Stimulated activated CD4-positive, alpha-beta T cell treated with anti-CD3 and anti-CD28 coated beads, Interleukin-15, amount 100 ng/mL, for 1 hour (primary cell): ENCODE measurements around the gene STK32B.
"Not testable (repeated sequence)": the region's sequence is repeated elsewhere in the genome, so short reads cannot be mapped to it uniquely, and the experiment has no call there.

Source experiments
- DNase-seq, 2 donors: peaks; one replicate each; pipeline ENCODE4 v3.0.0-alpha.2; 2020; ENCODE audit warnings: low read depth in 1 of 2, low spot score in 1 of 2

STK32B gene

DNA sequence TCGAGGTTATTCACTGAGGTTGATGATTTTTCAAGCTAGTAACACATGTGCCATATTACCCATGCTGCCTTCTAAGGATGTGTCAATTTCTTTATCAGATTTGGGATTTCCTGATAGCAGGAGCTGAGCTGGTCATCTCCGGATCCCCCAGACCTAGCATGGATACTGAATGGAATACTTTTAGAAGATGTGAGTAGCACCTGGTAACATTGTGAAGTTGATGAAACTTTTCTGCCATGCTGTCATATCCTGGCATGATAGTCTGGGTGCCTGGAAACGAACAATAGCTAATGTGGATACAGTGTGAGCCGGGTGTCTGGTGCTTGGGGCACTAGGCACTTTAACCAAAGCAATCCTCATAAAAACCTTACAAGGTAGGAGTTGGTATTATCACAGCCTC lies 21.1 kb upstream of the STK32B start:
- DNase-seq, result no peak

DNA sequence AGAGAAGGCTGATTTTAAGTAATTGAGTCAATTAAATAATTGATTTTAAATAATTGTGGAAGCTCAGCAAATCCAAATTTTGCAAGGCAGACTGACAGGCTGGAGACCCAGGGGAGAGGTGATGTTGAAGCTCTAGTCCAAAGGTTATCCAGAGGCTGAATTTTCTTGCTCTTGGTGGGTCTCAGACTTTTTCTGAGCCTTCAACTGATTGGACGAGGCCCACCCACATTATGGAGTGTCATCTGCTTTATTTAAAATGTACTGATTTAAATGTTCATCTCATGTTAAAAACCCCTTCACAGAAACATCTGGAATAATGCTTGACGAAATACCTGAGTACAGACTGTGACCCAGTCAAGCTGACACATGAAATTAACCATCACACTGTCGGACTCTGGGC lies 20.4 kb upstream of the STK32B start:
- no peak for DNase-seq

DNA sequence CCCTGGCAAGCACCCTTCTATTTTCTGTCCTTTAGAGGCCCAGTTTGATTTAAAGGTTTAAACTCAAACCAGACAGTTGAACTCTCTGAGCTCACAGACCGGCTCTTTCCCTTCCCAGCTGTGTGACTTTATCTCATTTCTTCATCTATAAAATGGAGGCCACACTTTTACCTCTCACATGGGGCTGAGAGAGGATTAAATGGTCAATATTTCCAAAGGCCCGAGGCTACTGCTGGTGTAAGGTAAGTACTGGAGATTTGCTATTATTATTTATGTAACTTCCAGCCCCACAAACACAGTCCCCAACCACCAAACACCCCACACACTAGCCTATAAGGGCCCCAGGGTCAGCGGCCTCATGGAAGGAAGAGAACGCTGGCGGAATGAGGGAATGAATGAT lies 18.5 kb upstream of the STK32B start:
- no peak for DNase-seq

DNA sequence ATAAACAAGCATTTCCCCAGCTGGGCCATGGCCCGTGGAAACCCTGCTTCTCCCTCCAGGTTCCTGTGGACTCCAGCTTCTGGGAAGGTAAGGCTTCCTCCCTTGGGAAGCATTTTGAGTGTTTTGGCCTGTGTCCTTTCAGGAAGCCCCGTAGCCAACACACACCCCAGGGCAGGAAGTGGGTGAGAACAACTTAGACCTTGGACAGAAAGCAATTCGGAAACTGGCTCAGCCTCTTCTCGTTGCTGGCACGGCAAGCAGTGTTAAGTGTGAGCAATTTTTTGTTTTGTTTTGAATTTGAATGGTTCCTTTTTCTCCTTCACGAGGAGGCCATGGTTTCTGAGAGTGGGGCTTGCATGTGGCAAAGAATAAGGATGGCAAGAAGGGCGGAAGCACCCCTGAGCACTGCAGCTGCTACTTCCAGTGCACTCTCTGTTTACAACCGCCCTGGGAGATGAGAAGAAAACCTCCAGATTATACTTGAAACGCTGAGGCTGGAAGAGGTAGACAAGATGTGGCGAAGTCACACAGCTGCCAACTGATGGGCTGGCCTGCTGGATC lies 17.9 kb upstream of the STK32B start:
- no peak for DNase-seq

DNA sequence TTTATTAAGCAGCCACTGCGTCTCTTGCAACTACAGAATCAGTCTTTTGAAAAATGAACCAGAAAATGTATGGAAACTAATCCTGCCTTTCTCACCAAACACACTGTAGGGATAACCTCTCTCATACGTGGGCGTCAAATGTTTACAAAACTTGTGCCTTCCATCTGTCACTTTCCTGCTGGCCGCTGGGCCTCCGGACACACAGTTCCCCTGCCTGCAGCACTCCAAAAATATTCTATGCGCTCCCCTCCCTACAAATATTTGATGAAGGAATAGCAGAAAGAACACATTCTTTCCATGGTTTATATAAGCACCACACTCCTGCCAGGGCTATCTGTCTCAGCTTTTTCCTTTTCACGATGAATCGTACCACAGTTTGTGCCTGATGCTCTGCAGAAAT lies 17.1 kb upstream of the STK32B start:
- no peak for DNase-seq

DNA sequence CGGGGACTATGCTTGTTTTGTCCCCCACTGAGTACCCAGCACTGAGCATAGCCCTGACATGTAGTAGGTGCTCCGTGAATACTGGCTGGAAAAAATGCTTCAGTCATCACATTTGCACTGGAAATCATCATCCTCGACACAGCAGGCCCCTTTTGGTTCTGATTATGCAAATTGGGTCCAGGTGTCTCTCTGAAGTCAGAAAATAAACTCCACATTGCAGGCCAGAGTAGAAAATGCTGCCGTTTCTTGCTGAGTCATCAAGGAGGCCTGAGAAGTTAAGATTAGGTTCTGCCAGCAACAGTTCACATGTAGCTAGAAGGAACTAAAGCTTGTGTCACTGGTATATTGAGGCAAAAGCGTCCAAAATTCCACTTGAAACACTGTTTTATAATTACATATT lies 15.0 kb upstream of the STK32B start:
- DNase-seq, result no peak

DNA sequence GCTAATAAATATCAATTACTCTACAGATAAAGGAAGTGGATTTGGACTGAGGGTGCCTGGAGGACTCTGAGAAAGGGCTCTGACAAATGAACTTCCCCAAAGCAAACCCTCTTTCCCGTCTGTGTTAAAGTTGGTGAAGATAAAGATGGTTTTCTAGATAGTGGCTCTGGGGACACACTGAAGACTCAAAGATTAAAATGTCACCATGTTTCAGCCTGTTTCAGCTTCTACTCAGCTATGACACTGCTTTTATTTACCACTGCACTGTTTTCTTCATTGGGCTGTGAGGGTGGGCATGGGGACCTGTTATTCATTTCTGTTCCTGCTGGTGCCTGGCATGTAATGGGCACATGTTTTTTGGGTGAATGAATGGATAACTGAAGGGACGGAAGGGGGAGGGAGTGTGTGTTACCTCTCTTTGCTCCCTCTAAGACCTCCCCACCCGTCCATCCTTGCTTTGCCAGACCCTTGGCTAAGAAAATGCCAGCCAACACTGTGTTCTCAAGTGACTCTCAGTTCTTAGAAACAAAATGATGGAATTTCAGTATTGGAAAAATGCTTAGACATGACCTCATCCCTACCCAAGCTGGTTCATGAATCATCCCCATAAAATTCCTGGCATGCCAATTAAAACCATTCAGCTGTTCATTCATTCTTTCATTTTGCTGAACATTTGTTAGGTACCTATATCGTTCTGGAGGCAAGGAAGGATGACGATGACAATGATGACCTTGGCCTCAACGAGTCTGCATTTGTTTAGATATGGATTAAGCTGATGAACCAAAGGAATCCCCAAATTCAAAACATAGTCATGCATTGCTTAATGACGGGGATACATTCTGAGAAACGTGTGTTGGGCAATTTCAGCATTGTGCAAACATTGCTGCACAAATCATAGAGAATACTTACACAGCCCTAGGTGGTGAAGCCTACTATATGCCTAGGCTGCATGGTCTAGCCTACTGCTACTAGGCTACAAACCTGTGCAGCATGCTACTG lies 13.4 kb upstream of the STK32B start:
- no peak for DNase-seq

DNA sequence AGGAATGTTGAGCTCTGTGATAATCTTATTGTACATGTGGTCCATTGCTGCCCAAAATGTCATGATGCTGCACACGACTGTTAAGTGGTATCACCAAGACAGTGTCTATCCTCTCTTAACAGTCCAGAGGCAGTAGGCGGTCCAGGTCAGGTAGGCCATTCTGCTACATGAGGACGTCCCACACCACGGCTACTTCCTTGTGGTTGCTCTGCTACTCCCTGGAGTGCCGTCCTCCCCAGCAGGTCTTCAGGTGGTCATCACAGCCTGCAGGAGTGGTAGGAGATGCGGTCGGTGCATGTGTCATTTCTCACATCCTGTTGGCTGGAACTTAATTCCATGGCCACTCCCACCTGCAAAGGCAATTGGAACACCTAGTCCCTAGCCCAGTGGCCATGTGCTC lies 11.5 kb upstream of the STK32B start:
- DNase-seq, result no peak

DNA sequence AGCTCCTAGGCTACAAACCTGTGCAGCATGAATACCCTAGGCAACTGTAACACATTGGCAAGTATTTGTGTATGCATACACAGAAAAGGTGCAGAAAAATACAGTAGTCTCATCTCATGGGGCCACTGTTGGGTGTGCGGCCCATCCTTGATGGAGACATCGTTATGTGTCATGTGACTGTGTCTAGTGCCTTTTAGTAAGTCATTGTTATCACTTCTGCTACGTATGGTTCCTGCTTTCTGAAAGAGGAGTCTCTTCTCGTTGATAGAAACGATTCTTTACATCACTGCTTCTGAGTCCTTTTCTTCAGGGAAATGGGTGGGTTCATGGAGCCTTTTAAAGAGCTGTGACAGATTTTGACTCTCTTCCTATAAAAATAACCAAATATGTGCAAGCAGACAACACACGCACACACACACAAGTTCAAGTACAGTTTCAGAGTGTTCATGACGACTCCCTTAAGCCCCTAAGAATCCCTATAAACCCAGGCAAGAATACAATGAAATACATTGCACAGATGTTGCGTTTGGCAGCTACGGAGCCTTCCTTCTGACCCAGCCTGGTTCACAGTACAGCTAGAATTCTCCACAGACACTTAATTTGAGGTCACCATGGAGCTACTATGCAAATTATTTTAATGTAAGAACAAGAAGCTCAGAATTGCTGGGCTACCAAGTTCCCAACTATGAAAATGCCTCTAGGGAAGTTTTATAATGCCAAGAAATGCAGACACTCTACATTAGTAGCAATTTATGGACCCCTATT lies 10.2 kb upstream of the STK32B start:
- no peak for DNase-seq

DNA sequence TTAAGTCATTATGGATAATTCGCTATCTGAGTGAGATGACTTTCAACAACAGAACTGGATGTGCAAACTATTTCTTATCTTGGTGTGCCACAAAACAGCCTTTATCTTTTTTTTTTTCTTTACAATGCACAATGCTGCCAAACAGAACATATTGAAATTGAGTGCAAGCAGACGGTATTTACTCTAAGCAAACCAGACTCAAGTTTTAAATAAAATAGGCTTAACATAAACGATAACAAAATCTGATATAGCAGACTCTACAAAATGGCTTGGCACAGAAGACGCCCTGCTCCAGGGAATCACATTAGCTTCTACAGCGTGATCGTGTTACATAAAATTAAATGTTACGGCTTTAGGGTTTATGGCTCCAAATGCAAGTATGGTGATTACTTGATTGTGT lies 9.6 kb upstream of the STK32B start:
- no peak for DNase-seq

DNA sequence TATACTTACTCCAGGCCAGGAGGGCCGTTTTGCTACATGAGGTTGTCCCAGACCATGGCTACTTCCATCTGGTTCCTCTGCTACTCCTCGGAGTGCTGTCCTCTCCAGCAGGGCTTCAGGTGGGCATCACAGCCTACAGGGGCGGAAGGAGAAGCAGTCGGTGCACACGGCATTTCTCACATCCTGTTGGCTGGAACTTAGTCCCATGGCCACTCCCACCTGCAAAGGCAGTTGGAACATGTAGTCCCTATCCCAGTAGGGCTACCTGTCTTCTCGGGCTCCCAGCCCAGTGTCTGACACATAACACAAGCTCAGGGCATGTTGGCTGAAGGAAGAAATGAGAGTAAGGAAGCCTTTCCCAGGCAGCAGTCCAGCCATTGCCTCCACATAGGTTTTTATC lies 7.7 kb upstream of the STK32B start:
- no peak for DNase-seq

DNA sequence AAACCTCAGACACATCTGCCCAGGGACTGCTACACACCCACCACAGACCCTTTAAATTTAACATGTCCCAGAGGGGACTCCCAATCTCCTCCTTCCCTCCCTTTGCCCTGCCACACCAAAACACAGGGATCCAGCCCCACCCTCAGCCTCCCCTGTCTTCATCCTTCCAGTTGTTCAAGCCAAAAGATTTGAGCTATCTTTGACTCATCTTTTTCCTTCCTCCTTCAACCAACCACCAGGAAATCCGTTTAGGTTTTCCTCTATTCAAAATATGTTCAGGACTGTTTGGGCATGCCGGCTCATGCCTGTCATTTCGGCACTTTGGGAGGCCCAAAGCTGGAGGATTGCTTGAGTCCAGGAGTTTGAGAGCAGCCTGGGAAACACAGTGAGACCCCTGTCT lies 6.9 kb upstream of the STK32B start:
- no peak for DNase-seq

DNA sequence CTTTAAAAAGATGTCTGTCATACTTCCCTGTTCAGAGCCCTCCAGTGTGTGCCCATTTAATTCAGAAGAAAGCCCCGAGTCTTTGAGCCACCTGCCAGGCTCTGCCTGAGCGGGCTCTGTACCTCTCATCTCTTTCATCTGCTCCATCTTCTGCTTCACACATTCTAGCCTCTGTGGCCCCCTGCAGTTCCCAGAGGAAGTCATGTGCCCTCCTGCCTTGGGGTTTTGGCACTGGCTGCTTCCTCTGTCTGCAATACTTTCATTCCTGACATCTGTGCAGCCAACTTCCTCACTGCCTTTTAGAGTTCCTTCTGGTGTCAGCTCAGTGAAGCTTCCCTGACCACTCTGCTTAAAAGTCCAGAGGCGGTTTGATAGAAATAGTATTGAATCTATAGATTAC lies 6.2 kb upstream of the STK32B start:
- DNase-seq, result no peak

DNA sequence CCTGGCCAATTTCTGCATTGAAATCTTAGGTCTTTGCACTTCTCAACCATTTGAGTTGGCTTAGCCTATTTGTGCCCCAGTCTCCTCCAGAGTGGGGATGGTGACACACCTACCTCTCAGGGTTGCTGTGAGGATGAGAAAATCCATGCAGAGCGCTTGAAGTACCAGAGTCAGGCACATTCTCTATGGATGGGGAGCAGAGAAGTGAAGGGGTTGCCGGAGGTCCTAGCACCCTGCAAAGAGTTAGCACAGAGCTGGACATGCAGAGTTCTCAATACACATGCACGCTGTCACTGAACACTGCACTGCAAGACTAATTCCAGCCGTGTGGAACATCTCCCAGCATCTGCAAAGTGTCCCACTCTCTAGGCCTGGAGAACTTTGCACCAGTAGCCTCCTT lies 2.6 kb upstream of the STK32B start:
- DNase-seq, result no peak

DNA sequence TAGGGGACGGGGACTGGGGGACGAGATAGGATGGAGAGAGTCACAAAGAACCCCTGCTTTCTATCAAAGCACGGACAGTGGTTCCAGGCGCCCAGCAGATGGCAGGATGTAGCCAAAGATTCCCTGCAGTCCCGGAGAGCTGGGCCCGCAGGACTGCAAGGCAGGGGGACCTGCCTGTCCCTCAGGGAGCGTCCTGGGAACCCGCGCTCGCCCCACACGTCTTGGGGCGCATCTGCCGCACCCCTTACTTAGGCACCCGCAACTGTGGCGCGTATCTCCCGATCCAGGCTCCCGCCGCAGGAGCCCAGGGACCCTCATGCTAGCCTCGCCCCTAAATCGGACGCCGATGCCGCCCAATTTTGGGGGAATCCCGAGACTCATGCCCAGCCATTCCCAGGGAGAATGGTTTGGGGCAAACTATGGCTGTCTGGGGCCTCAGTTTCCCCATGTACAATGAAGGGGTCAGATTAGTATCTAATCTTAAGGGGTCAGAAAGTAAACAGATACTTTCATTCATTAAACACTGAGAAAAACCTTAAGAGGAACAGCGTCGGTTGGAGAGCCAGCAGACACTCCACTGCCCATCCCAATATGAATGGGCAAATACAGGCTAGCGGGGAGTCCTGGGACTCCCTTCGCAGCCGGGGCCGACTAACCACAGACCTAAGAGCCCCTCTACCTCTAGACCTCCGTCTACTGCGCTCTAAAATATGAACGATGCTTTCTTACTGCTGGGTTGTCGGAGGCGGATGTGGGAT lies 581 bp upstream of the STK32B start:
- no peak for DNase-seq

DNA sequence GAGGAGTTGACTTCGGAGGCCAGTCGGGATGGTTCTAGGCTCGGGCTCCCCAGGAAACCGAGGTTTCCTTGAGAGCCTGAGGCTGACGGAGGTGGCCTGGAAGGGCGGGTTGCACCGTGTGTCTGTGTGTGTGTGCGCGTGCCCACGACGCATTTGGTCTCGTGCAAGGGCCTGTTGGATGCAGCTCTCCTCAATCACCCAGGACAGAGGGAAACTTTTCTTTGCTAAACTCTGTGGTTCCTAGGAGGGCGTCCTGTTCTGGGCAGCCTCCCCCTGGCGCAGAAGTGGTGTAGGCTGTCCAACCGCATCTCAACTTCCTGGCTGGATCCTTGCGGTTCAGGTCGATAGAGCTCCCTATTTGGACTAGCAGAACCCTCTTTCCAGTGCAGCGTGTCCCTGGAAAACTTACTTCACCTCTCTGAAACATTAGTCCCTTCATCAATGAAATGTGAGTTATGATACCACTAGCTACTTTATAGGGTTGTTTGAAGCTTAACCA lies 973 bp downstream of the STK32B start:
- no peak for DNase-seq

DNA sequence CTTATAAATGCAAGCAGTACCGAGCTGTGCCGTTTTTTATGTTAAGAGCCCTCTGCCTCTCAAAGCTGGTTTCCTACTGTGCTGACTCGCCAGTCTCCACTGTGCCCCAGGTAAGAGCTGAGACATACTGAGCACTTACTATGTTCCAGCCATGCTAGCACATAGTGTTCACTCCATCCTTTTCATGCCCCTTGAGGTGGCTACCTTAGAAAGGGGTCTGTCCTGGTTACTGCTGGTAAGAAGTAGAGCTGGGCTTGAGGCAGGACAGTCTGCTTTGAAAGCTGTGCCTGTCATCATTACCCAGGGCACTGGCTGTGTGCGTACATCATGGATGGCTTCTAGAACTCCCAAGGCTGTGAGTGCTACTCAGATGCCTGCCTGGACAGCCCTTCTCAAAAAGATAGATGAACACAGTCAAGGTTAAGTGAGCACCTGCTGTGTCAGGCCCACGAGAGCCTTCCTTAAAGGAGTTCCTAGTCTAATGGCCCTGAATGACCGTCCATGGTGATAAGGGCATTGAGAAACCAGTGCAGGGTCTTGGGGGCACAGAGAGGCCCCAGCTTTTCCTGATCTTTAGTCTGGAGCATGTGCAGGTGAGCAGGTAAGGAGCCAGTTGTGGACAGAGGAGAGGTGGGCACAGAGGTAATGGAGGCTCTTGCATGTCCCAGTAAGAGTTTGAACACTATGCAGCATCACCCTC lies 1.6 kb downstream of the STK32B start:
- DNase-seq, result no peak

DNA sequence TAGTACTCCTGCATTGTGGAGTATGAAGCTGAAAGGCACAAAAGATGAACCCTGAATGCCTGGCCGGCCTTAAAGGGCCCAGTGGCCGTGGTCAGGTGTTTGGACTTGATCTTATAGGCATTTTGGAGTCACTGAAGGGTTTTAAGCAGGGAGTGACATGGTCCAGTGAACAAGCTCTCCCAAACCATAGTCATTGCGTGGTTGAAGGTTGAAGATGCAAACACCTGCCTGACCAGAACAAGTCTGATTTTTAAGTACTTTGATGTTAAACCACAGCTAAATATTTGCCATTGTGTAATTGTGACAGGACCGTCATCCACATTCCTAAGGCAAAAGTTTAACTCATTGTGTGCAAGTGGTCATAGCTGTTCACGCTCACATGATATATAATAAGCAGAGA lies 3.3 kb downstream of the STK32B start:
- DNase-seq, result no peak

DNA sequence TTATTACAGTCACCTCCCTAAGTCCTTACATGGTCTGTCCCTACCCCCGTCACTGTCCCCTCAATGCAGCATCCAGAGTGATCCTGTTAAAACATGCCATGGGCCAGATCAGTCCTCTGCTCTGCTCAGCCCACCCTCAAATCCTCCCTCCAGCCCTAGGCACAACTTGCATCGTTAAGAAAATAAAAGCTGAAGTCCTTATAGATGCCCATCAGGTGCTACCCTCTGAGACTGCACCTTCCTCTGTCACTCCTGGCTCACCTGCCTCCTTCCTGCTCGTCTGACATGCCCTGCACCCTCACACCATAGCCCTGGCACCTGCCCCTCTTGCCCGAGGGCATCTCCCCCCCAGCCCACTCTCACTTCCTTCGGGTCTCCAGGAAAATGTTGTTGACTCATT lies 4.1 kb downstream of the STK32B start:
- no peak for DNase-seq

DNA sequence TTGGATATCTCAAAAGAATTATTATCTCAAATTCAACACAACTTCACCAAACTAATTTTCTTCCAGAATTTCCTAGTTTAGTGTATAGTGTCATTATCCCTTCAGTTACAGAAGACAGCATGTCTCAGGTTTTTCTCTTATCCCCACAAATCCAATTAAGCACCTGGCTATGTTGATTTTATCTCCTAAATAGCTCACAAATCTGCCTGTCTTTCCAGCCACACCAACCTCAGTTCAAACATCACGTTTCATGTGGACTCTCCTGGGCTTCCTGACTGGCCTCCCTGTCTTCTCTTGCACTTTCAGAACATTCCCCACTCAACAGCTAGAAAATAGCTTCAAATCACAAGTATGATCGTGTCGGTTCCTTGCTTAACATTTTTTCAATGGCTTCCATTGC lies 14.8 kb downstream of the STK32B start:
- DNase-seq, result no peak

DNA sequence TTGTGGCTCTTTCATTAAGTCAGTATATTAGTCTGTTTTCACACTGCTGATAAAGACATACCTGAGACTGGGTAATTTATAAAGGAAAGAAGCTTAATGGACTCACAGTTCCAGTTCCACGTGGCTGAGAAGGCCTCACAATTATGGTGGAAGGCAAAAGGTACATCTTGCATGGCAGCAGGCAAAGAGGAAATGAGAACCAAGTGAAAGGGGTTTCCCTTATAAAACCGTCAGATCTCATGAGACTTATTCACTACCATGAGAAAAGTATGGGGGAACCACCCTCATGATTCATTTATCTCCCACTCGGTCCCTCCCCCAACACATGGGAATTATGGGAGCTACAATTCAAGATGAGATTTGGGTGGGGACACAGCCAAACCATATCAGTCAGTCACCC lies 15.7 kb downstream of the STK32B start:
- DNase-seq, result not testable (repeated sequence)
